GM12878 (cell line): ENCODE results near the gene FMN2.

ENCODE experiments used
- CREM ChIP-seq: IDR thresholded peaks from 2 replicates; pipeline ENCODE4 v1.6.1; 2014; ENCODE audit warnings: antibody characterized with exemption, low read depth
- EED ChIP-seq: sonication (generic); IDR thresholded peaks from 2 replicates; pipeline ENCODE4 v1.6.1; 2016; ENCODE audit warnings: antibody characterized with exemption, low read depth
- HDAC6 ChIP-seq: fragments of 200-600 bp; sonication (generic); IDR thresholded peaks from one replicate; pipeline ENCODE4 v1.8.0; 2017; ENCODE audit warnings: antibody characterized with exemption; ENCODE audit not compliant: unreplicated experiment
- JUNB ChIP-seq: IDR thresholded peaks from 2 replicates; pipeline ENCODE4 v1.6.1; 2016; ENCODE audit warnings: antibody characterized with exemption, mild to moderate bottlenecking
- POLR2A ChIP-seq: IDR thresholded peaks from 2 replicates; pipeline ENCODE4 v1.6.1; 2011; ENCODE audit warnings: low read depth, mild to moderate bottlenecking, low read length
- RAD21 ChIP-seq: IDR thresholded peaks from 2 replicates; pipeline ENCODE4 v1.6.1; 2011; ENCODE audit warnings: mild to moderate bottlenecking, low read depth, low read length, moderate library complexity; ENCODE audit not compliant: insufficient read depth
- SUZ12 ChIP-seq: fragments of 200-600 bp; sonication (generic); IDR thresholded peaks from one replicate; pipeline ENCODE4 v1.6.1; 2018; ENCODE audit warnings: antibody characterized with exemption, mild to moderate bottlenecking; ENCODE audit not compliant: unreplicated experiment
- TAF1 ChIP-seq: IDR thresholded peaks from 2 replicates; pipeline ENCODE4 v1.6.1; 2011; ENCODE audit warnings: mild to moderate bottlenecking, low read depth, low read length, borderline replicate concordance
- WRNIP1 ChIP-seq: IDR thresholded peaks from 2 replicates; pipeline ENCODE4 v1.6.1; 2011; ENCODE audit warnings: low read depth, low read length, improper control_type of control experiment, borderline replicate concordance
- ZNF384 ChIP-seq: IDR thresholded peaks from 2 replicates; pipeline ENCODE4 v1.6.1; 2012; ENCODE audit warnings: low read depth, mild to moderate bottlenecking, low read length, improper control_type of control experiment, borderline replicate concordance
- TF ChIP-seq, protein P1 (sequence below), 3 experiments: IDR thresholded peaks in 2 of 3; conservative IDR thresholded peaks in 1 of 3; 2 replicates each; pipeline ENCODE4 v1.5.1; 2011; ENCODE audit warnings: low read depth in 3 of 3, low read length in 3 of 3, mild to moderate bottlenecking in 3 of 3, control low read depth in 2 of 3, moderate library complexity in 2 of 3, inconsistent platforms in 1 of 3, mixed read lengths in 1 of 3; ENCODE audit not compliant: control insufficient read depth in 2 of 3, insufficient read depth in 1 of 3; ENCODE audit errors: extremely low read depth in 1 of 3
- TF ChIP-seq, protein P2 (sequence below): IDR thresholded peaks from 2 replicates; pipeline ENCODE4 v1.6.1; 2012; ENCODE audit warnings: low read depth, low read length, improper control_type of control experiment
- TF ChIP-seq, protein P3 (sequence below): fragments of 450-650 bp; IDR thresholded peaks from 2 replicates; pipeline ENCODE4 v1.6.1; 2018; ENCODE audit warnings: borderline replicate concordance, mild to moderate bottlenecking; ENCODE audit not compliant: partially characterized antibody

DNA sequence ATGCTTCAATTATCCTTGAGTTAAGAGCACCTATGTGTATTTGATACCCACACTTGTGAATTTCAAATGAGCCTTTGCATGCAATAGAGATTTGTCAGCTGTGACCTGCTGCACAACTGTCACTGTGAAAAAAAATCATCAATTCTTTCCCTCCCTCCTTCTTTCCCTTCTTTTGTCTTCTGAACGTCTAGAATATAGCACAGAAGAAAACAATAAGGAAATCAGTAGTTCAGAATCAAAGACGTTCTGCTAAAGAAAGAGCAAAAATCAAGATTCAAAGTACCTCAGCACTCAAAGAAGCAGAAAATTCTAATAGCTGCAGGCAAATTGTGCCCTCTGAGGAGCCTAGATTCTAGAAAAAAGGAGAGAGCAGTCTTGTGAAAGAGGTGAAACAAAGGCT is 1.7 kb upstream of the FMN2 start:
- TF ChIP-seq ZNF384 (no peak), SUZ12 (no peak), EED (no peak), POLR2A (no peak), TAF1 (no peak), HDAC6 (no peak), CREM (no peak), WRNIP1 (no peak), RAD21 (no peak), JUNB (no peak)
- TF ChIP-seq, protein P1, sequence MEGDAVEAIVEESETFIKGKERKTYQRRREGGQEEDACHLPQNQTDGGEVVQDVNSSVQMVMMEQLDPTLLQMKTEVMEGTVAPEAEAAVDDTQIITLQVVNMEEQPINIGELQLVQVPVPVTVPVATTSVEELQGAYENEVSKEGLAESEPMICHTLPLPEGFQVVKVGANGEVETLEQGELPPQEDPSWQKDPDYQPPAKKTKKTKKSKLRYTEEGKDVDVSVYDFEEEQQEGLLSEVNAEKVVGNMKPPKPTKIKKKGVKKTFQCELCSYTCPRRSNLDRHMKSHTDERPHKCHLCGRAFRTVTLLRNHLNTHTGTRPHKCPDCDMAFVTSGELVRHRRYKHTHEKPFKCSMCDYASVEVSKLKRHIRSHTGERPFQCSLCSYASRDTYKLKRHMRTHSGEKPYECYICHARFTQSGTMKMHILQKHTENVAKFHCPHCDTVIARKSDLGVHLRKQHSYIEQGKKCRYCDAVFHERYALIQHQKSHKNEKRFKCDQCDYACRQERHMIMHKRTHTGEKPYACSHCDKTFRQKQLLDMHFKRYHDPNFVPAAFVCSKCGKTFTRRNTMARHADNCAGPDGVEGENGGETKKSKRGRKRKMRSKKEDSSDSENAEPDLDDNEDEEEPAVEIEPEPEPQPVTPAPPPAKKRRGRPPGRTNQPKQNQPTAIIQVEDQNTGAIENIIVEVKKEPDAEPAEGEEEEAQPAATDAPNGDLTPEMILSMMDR (IDR thresholded peaks at IDR 0.05 in 2 of 3, conservative IDR thresholded peaks at IDR 0.05 in 1 of 3; ENCODE audit: control insufficient read depth in 2 of 3, extremely low read depth in 1 of 3, insufficient read depth in 1 of 3, low read depth in 3 of 3, low read length in 3 of 3), result no peak
- TF ChIP-seq, protein P2, sequence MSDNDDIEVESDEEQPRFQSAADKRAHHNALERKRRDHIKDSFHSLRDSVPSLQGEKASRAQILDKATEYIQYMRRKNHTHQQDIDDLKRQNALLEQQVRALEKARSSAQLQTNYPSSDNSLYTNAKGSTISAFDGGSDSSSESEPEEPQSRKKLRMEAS, result no peak
- TF ChIP-seq, protein P3, sequence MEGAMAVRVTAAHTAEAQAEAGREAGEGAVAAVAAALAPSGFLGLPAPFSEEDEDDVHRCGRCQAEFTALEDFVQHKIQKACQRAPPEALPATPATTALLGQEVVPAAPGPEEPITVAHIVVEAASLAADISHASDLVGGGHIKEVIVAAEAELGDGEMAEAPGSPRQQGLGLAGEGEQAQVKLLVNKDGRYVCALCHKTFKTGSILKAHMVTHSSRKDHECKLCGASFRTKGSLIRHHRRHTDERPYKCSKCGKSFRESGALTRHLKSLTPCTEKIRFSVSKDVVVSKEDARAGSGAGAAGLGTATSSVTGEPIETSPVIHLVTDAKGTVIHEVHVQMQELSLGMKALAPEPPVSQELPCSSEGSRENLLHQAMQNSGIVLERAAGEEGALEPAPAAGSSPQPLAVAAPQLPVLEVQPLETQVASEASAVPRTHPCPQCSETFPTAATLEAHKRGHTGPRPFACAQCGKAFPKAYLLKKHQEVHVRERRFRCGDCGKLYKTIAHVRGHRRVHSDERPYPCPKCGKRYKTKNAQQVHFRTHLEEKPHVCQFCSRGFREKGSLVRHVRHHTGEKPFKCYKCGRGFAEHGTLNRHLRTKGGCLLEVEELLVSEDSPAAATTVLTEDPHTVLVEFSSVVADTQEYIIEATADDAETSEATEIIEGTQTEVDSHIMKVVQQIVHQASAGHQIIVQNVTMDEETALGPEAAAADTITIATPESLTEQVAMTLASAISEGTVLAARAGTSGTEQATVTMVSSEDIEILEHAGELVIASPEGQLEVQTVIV, result no peak
